H9 (cell line): Measurements from ENCODE around the gene GPC3. TPM values are rescaled to one million over a fixed set of nuclear protein-coding genes. Genes with fewer than 3 reads are reported as not detected.

ENCODE experiments used
- DNase-seq: peaks from one replicate; pipeline ENCODE4 v3.0.0-alpha.2; 2017
- H2AFZ ChIP-seq: one replicate; pipeline ENCODE4 v1.6.1; 2013; ENCODE audit warnings: mild to moderate bottlenecking, low read length, control low read depth, moderate library complexity
- H2AK5ac ChIP-seq: 2 replicates; pipeline ENCODE4 v1.6.1; 2013; ENCODE audit warnings: low read length, control low read depth, mixed read lengths; ENCODE audit not compliant: insufficient read length
- H2BK120ac ChIP-seq: one replicate; pipeline ENCODE4 v1.6.1; 2013; ENCODE audit warnings: low read depth, mild to moderate bottlenecking, low read length, control low read depth, inconsistent platforms; ENCODE audit not compliant: poor library complexity, severe bottlenecking
- H2BK12ac ChIP-seq: 2 replicates; pipeline ENCODE4 v1.6.1; 2013; ENCODE audit warnings: low read length, control low read depth, mixed read lengths, low read depth; ENCODE audit not compliant: insufficient read length
- H2BK15ac ChIP-seq: 2 replicates; pipeline ENCODE4 v1.6.1; 2013; ENCODE audit warnings: low read depth, low read length, control low read depth
- H2BK20ac ChIP-seq: one replicate; pipeline ENCODE4 v1.6.1; 2013; ENCODE audit warnings: low read depth, mild to moderate bottlenecking, low read length, control low read depth, inconsistent platforms; ENCODE audit not compliant: poor library complexity, severe bottlenecking
- H2BK5ac ChIP-seq: 2 replicates; pipeline ENCODE4 v1.6.1; 2013; ENCODE audit warnings: low read length, control low read depth, mixed read lengths; ENCODE audit not compliant: insufficient read length
- H3K14ac ChIP-seq: 2 replicates; pipeline ENCODE4 v1.6.1; 2013; ENCODE audit warnings: low read length, control low read depth; ENCODE audit not compliant: insufficient read depth
- H3K18ac ChIP-seq: 2 replicates; pipeline ENCODE4 v1.6.1; 2013; ENCODE audit warnings: low read depth, mild to moderate bottlenecking, mixed read lengths, low read length, control low read depth; ENCODE audit not compliant: insufficient read length
- H3K23ac ChIP-seq: 2 replicates; pipeline ENCODE4 v1.6.1; 2013; ENCODE audit warnings: low read length, control low read depth, mixed read lengths, low read depth; ENCODE audit not compliant: insufficient read length
- H3K23me2 ChIP-seq: 2 replicates; pipeline ENCODE4 v1.6.1; 2013; ENCODE audit warnings: low read depth, mild to moderate bottlenecking, mixed read lengths, low read length, control low read depth; ENCODE audit not compliant: insufficient read length, poor library complexity, severe bottlenecking
- H3K27ac ChIP-seq: 2 replicates; pipeline ENCODE4 v1.5.1; 2013; ENCODE audit warnings: low read length, control low read depth, mixed read lengths, low read depth; ENCODE audit not compliant: insufficient read length
- H3K27me3 ChIP-seq: 2 replicates; pipeline ENCODE4 v1.6.1; 2013; ENCODE audit warnings: low read length, control low read depth, inconsistent platforms; ENCODE audit not compliant: insufficient read depth
- H3K4ac ChIP-seq: 2 replicates; pipeline ENCODE4 v1.6.1; 2013; ENCODE audit warnings: low read depth, mild to moderate bottlenecking, control low read depth, inconsistent platforms, low read length, moderate library complexity
- H3K4me1 ChIP-seq: 2 replicates; pipeline ENCODE4 v1.6.1; 2013; ENCODE audit warnings: low read length, control low read depth, inconsistent platforms; ENCODE audit not compliant: insufficient read depth
- H3K4me2 ChIP-seq: 2 replicates; pipeline ENCODE4 v1.6.1; 2013; ENCODE audit warnings: low read length, control low read depth, mixed read lengths; ENCODE audit not compliant: insufficient read length, insufficient read depth
- H3K56ac ChIP-seq: 2 replicates; pipeline ENCODE4 v1.6.1; 2013; ENCODE audit warnings: low read depth, mild to moderate bottlenecking, mixed read lengths, low read length, control low read depth; ENCODE audit not compliant: insufficient read length
- H3K79me1 ChIP-seq: 2 replicates; pipeline ENCODE4 v1.6.1; 2013; ENCODE audit warnings: low read depth, mild to moderate bottlenecking, moderate library complexity, low read length, control low read depth, inconsistent platforms; ENCODE audit not compliant: insufficient read depth, poor library complexity, severe bottlenecking
- H3K79me2 ChIP-seq: 2 replicates; pipeline ENCODE4 v1.6.1; 2013; ENCODE audit warnings: low read length, control low read depth, inconsistent platforms; ENCODE audit not compliant: insufficient read depth
- H3K9ac ChIP-seq: 2 replicates; pipeline ENCODE4 v1.6.1; 2013; ENCODE audit warnings: low read length, control low read depth, mixed read lengths; ENCODE audit not compliant: insufficient read length; ENCODE audit errors: extremely low read depth
- H3K9me3 ChIP-seq: one replicate; pipeline ENCODE4 v1.6.1; 2013; ENCODE audit warnings: low read depth, low read length, inconsistent platforms; ENCODE audit not compliant: control insufficient read depth
- H3T11ph ChIP-seq: one replicate; pipeline ENCODE4 v1.6.1; 2013; ENCODE audit warnings: mild to moderate bottlenecking, low read length, control low read depth, inconsistent platforms
- H4K20me1 ChIP-seq: one replicate; pipeline ENCODE4 v1.6.1; 2013; ENCODE audit not compliant: control insufficient read depth, insufficient read length, insufficient read depth
- H4K5ac ChIP-seq: 2 replicates; pipeline ENCODE4 v1.6.1; 2013; ENCODE audit warnings: low read depth, mild to moderate bottlenecking, mixed read lengths, low read length, control low read depth; ENCODE audit not compliant: insufficient read length
- H4K8ac ChIP-seq: replicated peaks from 2 replicates; pipeline ENCODE4 v1.6.1; 2013; ENCODE audit warnings: low read length, control low read depth, mixed read lengths, low read depth; ENCODE audit not compliant: insufficient read length
- H4K91ac ChIP-seq: 2 replicates; pipeline ENCODE4 v1.6.1; 2013; ENCODE audit warnings: low read depth, mild to moderate bottlenecking, moderate library complexity, mixed read lengths, low read length, control low read depth; ENCODE audit not compliant: insufficient read length
- H3K27ac Mint-ChIP-seq, 3 experiments: 2 replicates in 2 of 3; 3 replicates in 1 of 3; pipeline ENCODE4 v1.8.0; 2020 to 2021; ENCODE audit warnings: mixed read lengths in 3 of 3, mild to moderate bottlenecking in 1 of 3, moderate library complexity in 1 of 3
- H3K27me3 Mint-ChIP-seq: 2 replicates; pipeline ENCODE4 v1.8.0; 2021; ENCODE audit warnings: low read depth, mild to moderate bottlenecking, moderate library complexity, mixed read lengths
- H3K36me3 Mint-ChIP-seq, 3 experiments: 2 replicates in 2 of 3; 3 replicates in 1 of 3; pipeline ENCODE4 v1.8.0; 2020 to 2021; ENCODE audit warnings: low read depth in 3 of 3, mixed read lengths in 3 of 3; ENCODE audit not compliant: insufficient read depth in 1 of 3
- H3K4me1 Mint-ChIP-seq, 2 experiments: 2 replicates each; pipeline ENCODE4 v1.8.0; 2020; ENCODE audit warnings: mixed read lengths in 2 of 2
- H3K4me3 Mint-ChIP-seq, 2 experiments: 2 replicates in 1 of 2; 3 replicates in 1 of 2; pipeline ENCODE4 v1.8.0; 2020 to 2021; ENCODE audit warnings: mild to moderate bottlenecking in 2 of 2, mixed read lengths in 2 of 2, moderate library complexity in 1 of 2
- H3K9me3 Mint-ChIP-seq, 2 experiments: 2 replicates in 1 of 2; 3 replicates in 1 of 2; pipeline ENCODE4 v1.8.0; 2020; ENCODE audit warnings: mild to moderate bottlenecking in 2 of 2, mixed read lengths in 2 of 2, moderate library complexity in 1 of 2
- WGBS: extraction: QIAGEN DNeasy Blood & Tissue Kit; methylation state at CpG from one replicate; pipeline ENCODE4 v1.1.7; 2013; ENCODE audit warnings: missing lambda C conversion rate, low lambda C conversion rate, mixed read lengths; ENCODE audit not compliant: insufficient read length; ENCODE audit errors: extremely low coverage; 5-methylcytosine and 5-hydroxymethylcytosine counted together
- total RNA-seq: library from RNA; stranded (reverse); gene quantifications from 2 replicates; pipeline ENCODE4 v1.2.1, GENCODE V29; 2021
- TF ChIP-seq, protein P1 (sequence below): fragments of 200-600 bp; sonication (generic); conservative IDR thresholded peaks from 3 replicates; pipeline ENCODE4 v1.8.0; 2021; ENCODE audit warnings: antibody characterized with exemption, mild to moderate bottlenecking

GPC3 gene
- total RNA-seq, 1 experiment from 2014 or later = 108 TPM

DNA sequence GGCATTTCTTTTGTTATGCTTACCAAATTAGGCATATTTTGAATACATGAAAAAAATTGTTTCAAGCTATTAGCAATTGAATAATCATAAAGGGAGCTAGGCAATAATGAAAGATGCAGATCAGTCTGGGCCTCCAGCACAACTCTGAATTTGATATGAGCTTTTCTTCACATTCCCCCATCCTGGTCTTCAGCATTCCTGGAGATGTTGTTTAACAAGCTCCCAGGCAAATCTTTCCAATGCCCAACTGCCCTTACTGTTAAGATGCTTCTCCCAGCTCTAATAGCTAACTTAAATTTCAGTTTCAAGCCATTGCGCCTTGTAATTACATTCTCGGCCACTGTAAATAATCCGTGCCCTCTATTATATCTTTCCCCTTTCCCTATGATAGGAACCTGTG is 19.2 kb downstream of the GPC3 start:
- H2BK15ac ChIP-seq = no peak overlapping the region
- H3K27me3 ChIP-seq = no peaks in the 10 kb centered on the region
- H3T11ph ChIP-seq = no peak overlapping the region
- H3K4me2 ChIP-seq = no peak overlapping the region
- H2BK120ac ChIP-seq = no peak overlapping the region
- TF ChIP-seq, protein P1, sequence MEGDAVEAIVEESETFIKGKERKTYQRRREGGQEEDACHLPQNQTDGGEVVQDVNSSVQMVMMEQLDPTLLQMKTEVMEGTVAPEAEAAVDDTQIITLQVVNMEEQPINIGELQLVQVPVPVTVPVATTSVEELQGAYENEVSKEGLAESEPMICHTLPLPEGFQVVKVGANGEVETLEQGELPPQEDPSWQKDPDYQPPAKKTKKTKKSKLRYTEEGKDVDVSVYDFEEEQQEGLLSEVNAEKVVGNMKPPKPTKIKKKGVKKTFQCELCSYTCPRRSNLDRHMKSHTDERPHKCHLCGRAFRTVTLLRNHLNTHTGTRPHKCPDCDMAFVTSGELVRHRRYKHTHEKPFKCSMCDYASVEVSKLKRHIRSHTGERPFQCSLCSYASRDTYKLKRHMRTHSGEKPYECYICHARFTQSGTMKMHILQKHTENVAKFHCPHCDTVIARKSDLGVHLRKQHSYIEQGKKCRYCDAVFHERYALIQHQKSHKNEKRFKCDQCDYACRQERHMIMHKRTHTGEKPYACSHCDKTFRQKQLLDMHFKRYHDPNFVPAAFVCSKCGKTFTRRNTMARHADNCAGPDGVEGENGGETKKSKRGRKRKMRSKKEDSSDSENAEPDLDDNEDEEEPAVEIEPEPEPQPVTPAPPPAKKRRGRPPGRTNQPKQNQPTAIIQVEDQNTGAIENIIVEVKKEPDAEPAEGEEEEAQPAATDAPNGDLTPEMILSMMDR = no peak
- no peak overlapping the region for H2BK12ac ChIP-seq
- H3K18ac ChIP-seq = no peak overlapping the region
- H3K4me1 ChIP-seq = peaks cover 7% of the 10 kb centered on the region; the same call in 1 of the 2 replicates
- Mint-ChIP-seq H3K27me3 (no peaks in the 10 kb centered on the region), H3K36me3 (peaks cover 0 to 12% (median 0%) of the 10 kb centered on the region in 3 experiments; a peak in 3 of 7 replicates), H3K4me1 (peaks cover 63 to 68% of the 10 kb centered on the region in 2 experiments), H3K27ac (peak overlapping the region in 1 of 3 experiments; percentile 87; a peak in 2 of 7 replicates), H3K4me3 (no peak overlapping the region), H3K9me3 (no peaks in the 10 kb centered on the region)
- H2BK5ac ChIP-seq = no peak overlapping the region
- H4K8ac ChIP-seq = no peak overlapping the region
- H3K56ac ChIP-seq = no peak overlapping the region
- H2AFZ ChIP-seq = no peak overlapping the region
- H2BK20ac ChIP-seq = no peak overlapping the region
- no CpG with 5 or more reads among the region's 3 CpGs for WGBS
- H3K9ac ChIP-seq = no peak overlapping the region
- no peaks in the 10 kb centered on the region for H3K9me3 ChIP-seq
- H3K14ac ChIP-seq = no peak overlapping the region
- H4K20me1 ChIP-seq = no peaks in the 10 kb centered on the region
- no peak overlapping the region for H4K5ac ChIP-seq
- no peak for DNase-seq
- no peak overlapping the region for H3K4ac ChIP-seq
- H4K91ac ChIP-seq = no peak overlapping the region
- H3K79me1 ChIP-seq = no peaks in the 10 kb centered on the region
- no peak overlapping the region for H3K27ac ChIP-seq
- no peak overlapping the region for H3K23ac ChIP-seq
- no peaks in the 10 kb centered on the region for H3K79me2 ChIP-seq
- no peaks in the 10 kb centered on the region for H3K23me2 ChIP-seq
- no peak overlapping the region for H2AK5ac ChIP-seq
